Retinal pigment epithelial cell (primary cell): ENCODE results near the gene IFITM5.

ENCODE experiments used
- DNase-seq: peaks from one replicate; pipeline ENCODE4 v3.0.0-alpha.2; 2010; ENCODE audit warnings: low read depth
- H3K4me3 ChIP-seq: 2 replicates; pipeline ENCODE4 v1.5.1; 2011; ENCODE audit warnings: mild to moderate bottlenecking, low read length, control low read depth, moderate library complexity
- CTCF ChIP-seq: conservative IDR thresholded peaks from 2 replicates; pipeline ENCODE4 v1.5.1; 2011; ENCODE audit warnings: low read depth, low read length, control low read depth, inconsistent platforms

Gene IFITM5

GRCh38 chr11:293271-293851, 6.0 kb downstream of the IFITM5 start:
- H3K4me3 ChIP-seq: no peak overlapping the region
- no peak for TF ChIP-seq CTCF
- no peak for DNase-seq

- no peak overlapping the region for H3K4me3 ChIP-seq
- DNase-seq: no peak
- no peak for TF ChIP-seq CTCF
These were observed 6.9 kb downstream of the IFITM5 start for GRCh38 chr11:292211-293121.

GRCh38 chr11:291281-292210, 7.8 kb downstream of the IFITM5 start:
- no peak for TF ChIP-seq CTCF
- no peak for DNase-seq
- H3K4me3 ChIP-seq: no peak overlapping the region

GRCh38 chr11:290621-291231, 8.6 kb downstream of the IFITM5 start:
- no peak for TF ChIP-seq CTCF
- H3K4me3 ChIP-seq: no peak overlapping the region
- DNase-seq: no peak

- peak overlapping the region; percentile 31 for H3K4me3 ChIP-seq
- no peak for DNase-seq
- TF ChIP-seq CTCF: no peak
These were observed 9.4 kb downstream of the IFITM5 start for GRCh38 chr11:289712-290620.

GRCh38 chr11:289398-289711, 10.0 kb downstream of the IFITM5 start:
- H3K4me3 ChIP-seq: peak overlapping the region; percentile 31
- TF ChIP-seq CTCF: no peak
- no peak for DNase-seq
